SK-N-MC (cell line): ENCODE results near the gene RUFY3.

Source experiments
- EZH2 ChIP-seq: fragments of 200-600 bp; sonication (generic); IDR thresholded peaks from one replicate; pipeline ENCODE4 v1.6.1; 2017; ENCODE audit warnings: antibody characterized with exemption
- POLR2AphosphoS5 ChIP-seq: IDR thresholded peaks from 2 replicates; pipeline ENCODE4 v1.6.1; 2012; ENCODE audit warnings: mild to moderate bottlenecking, low read depth, low read length, borderline replicate concordance

- TF ChIP-seq POLR2AphosphoS5 (no peak), EZH2 (no peak)
Measured at GRCh38 chr4:70801265-70801809, 79.6 kb downstream of the RUFY3 start.
